Left ventricle myocardium inferior (tissue), 1 donor: ENCODE measurements around the gene IGF1R. TPM values are rescaled to one million over a fixed set of nuclear protein-coding genes. Genes with fewer than 3 reads are reported as not detected.

ENCODE experiments used
- DNase-seq: peaks from one replicate; pipeline ENCODE4 v3.0.0-alpha.2; 2020
- H3K27ac ChIP-seq: fragments of 200-600 bp; replicated peaks from 2 replicates; pipeline ENCODE4 v1.8.0; 2021
- H3K27me3 ChIP-seq: fragments of 200-600 bp; 2 replicates; pipeline ENCODE4 v1.8.0; 2021; ENCODE audit warnings: low read depth
- H3K36me3 ChIP-seq: fragments of 200-600 bp; 2 replicates; pipeline ENCODE4 v1.8.0; 2021
- H3K4me1 ChIP-seq: fragments of 200-600 bp; 2 replicates; pipeline ENCODE4 v1.8.0; 2021
- H3K4me3 ChIP-seq: fragments of 200-600 bp; 2 replicates; pipeline ENCODE4 v1.8.0; 2021; ENCODE audit warnings: mild to moderate bottlenecking, moderate library complexity
- H3K9me3 ChIP-seq: fragments of 200-600 bp; replicated peaks from 2 replicates; pipeline ENCODE4 v1.8.0; 2021
- intact Hi-C: fragments of 100-400 bp; cut with micrococcal nuclease; formaldehyde crosslinking; loops from one replicate; pipeline ENCODE4 v1.11.0; 2022
- total RNA-seq: library from RNA; stranded (reverse); fragmentation: NEBNext Ultra II Directional; extraction: Animal tissue kit (Norgen Biotek cat#: 25700); gene quantifications from one replicate; pipeline ENCODE4 v1.2.1, GENCODE V29; 2021
- TF ChIP-seq, protein P1 (sequence below): fragments of 200-600 bp; IDR thresholded peaks from 2 replicates; pipeline ENCODE4 v1.8.0; 2021; ENCODE audit warnings: antibody characterized with exemption, mild to moderate bottlenecking, borderline replicate concordance
- donor health status: DM: no; HTN: yes; CAD: no; lungs with severe emphysema.

The IGF1R gene
- total RNA-seq, 1 donor from 2014 or later: 37.2 TPM

GRCh38 chr15:98772895-98773294 is 124.6 kb downstream of the IGF1R start:
- TF ChIP-seq, protein P1, sequence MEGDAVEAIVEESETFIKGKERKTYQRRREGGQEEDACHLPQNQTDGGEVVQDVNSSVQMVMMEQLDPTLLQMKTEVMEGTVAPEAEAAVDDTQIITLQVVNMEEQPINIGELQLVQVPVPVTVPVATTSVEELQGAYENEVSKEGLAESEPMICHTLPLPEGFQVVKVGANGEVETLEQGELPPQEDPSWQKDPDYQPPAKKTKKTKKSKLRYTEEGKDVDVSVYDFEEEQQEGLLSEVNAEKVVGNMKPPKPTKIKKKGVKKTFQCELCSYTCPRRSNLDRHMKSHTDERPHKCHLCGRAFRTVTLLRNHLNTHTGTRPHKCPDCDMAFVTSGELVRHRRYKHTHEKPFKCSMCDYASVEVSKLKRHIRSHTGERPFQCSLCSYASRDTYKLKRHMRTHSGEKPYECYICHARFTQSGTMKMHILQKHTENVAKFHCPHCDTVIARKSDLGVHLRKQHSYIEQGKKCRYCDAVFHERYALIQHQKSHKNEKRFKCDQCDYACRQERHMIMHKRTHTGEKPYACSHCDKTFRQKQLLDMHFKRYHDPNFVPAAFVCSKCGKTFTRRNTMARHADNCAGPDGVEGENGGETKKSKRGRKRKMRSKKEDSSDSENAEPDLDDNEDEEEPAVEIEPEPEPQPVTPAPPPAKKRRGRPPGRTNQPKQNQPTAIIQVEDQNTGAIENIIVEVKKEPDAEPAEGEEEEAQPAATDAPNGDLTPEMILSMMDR: no peak
- no peak overlapping the region for H3K27ac ChIP-seq
- intact Hi-C loops: loop anchor here (10.0 kb wide), 1 partner anchor 118 kb away; no protein-coding TSS in a partner anchor
- no peak overlapping the region for H3K4me3 ChIP-seq
- H3K9me3 ChIP-seq: no peaks in the 10 kb centered on the region
- no peaks in the 10 kb centered on the region for H3K27me3 ChIP-seq
- peaks cover 89% of the 10 kb centered on the region for H3K4me1 ChIP-seq
- no peak for DNase-seq
- H3K36me3 ChIP-seq: no peaks in the 10 kb centered on the region

GRCh38 chr15:98773616-98774015 is 125.3 kb downstream of the IGF1R start:
- TF ChIP-seq, protein P1: no peak
- Histone ChIP-seq H3K9me3 (no peaks in the 10 kb centered on the region), H3K36me3 (no peaks in the 10 kb centered on the region), H3K4me3 (no peak overlapping the region), H3K27ac (no peak overlapping the region), H3K4me1 (peaks cover 92% of the 10 kb centered on the region), H3K27me3 (no peaks in the 10 kb centered on the region)
- no peak for DNase-seq
- intact Hi-C loops: loop anchor here (10.0 kb wide), 1 partner anchor 119 kb away; no protein-coding TSS in a partner anchor

- Histone ChIP-seq H3K4me3 (no peak overlapping the region), H3K9me3 (no peaks in the 10 kb centered on the region), H3K27ac (no peak overlapping the region), H3K4me1 (peaks cover 95% of the 10 kb centered on the region), H3K36me3 (no peaks in the 10 kb centered on the region), H3K27me3 (no peaks in the 10 kb centered on the region)
- TF ChIP-seq, protein P1: no peak
- intact Hi-C loops: loop anchor here (10.0 kb wide), 1 partner anchor 120 kb away; no protein-coding TSS in a partner anchor
- DNase-seq: no peak
Observed at GRCh38 chr15:98774756-98775497, 126.6 kb downstream of the IGF1R start.

- TF ChIP-seq, protein P1: no peak
- Histone ChIP-seq H3K36me3 (no peaks in the 10 kb centered on the region), H3K27ac (no peak overlapping the region), H3K4me3 (no peak overlapping the region), H3K27me3 (no peaks in the 10 kb centered on the region), H3K4me1 (peaks cover 90% of the 10 kb centered on the region), H3K9me3 (no peaks in the 10 kb centered on the region)
- intact Hi-C loops: loop anchor here (10.0 kb wide), 1 partner anchor 121 kb away; no protein-coding TSS in a partner anchor
- no peak for DNase-seq
Observed at GRCh38 chr15:98775498-98776230, 127.3 kb downstream of the IGF1R start.

GRCh38 chr15:98776607-98777281 is 128.4 kb downstream of the IGF1R start:
- TF ChIP-seq, protein P1: no peak
- peak overlapping the region; percentile 70 for H3K27ac ChIP-seq
- no peaks in the 10 kb centered on the region for H3K27me3 ChIP-seq
- peaks cover 81% of the 10 kb centered on the region for H3K4me1 ChIP-seq
- intact Hi-C loops: loop anchor here (10.0 kb wide), 1 partner anchor 122 kb away; no protein-coding TSS in a partner anchor
- no peaks in the 10 kb centered on the region for H3K36me3 ChIP-seq
- H3K4me3 ChIP-seq: peak overlapping the region; percentile 10
- DNase-seq: peak; percentile 42
- H3K9me3 ChIP-seq: no peaks in the 10 kb centered on the region
